Coronary artery (tissue), 2 donors: ENCODE measurements around the gene ABTB2.

Experiments used
- DNase-seq: peaks from one replicate; pipeline ENCODE4 v3.0.0-alpha.2; 2017; ENCODE audit warnings: low spot score
- H3K27ac ChIP-seq, 2 donors: fragments of 200-600 bp; sonication (generic); one replicate each; pipeline ENCODE4 v1.5.1; 2016 to 2019
- H3K4me3 ChIP-seq: fragments of 200-600 bp; sonication (generic); 2 replicates; pipeline ENCODE4 v1.5.1; 2016; ENCODE audit warnings: mild to moderate bottlenecking, moderate library complexity
- CTCF ChIP-seq: fragments of 200-600 bp; sonication (generic); IDR thresholded peaks from one replicate; pipeline ENCODE4 v1.5.1; 2019; ENCODE audit warnings: antibody characterized with exemption

The ABTB2 gene

GRCh38 chr11:34284156-34284555, 73.7 kb downstream of the ABTB2 start:
- DNase-seq = no peak
- Histone ChIP-seq H3K27ac (no peak overlapping the region), H3K4me3 (no peak overlapping the region)
- TF ChIP-seq CTCF = no peak

- Histone ChIP-seq H3K4me3 (no peak overlapping the region), H3K27ac (peak overlapping the region in 1 of 2 donors; percentile 41)
- no peak for DNase-seq
- TF ChIP-seq CTCF = no peak
These were observed 76.6 kb downstream of the ABTB2 start for GRCh38 chr11:34280945-34281872.

- Histone ChIP-seq H3K27ac (no peak overlapping the region), H3K4me3 (no peak overlapping the region)
- DNase-seq = no peak
- no peak for TF ChIP-seq CTCF
These were observed 79.0 kb downstream of the ABTB2 start for GRCh38 chr11:34278693-34279297.

GRCh38 chr11:34278175-34278574, 79.6 kb downstream of the ABTB2 start:
- Histone ChIP-seq H3K4me3 (no peak overlapping the region), H3K27ac (no peak overlapping the region)
- TF ChIP-seq CTCF = no peak
- DNase-seq = no peak

- no peak overlapping the region for H3K4me3 ChIP-seq
- no peak for TF ChIP-seq CTCF
- H3K27ac ChIP-seq = no peak overlapping the region
- DNase-seq = no peak
These were observed 80.6 kb downstream of the ABTB2 start for GRCh38 chr11:34277171-34277570.

- DNase-seq = no peak
- Histone ChIP-seq H3K27ac (no peak overlapping the region), H3K4me3 (no peak overlapping the region)
- no peak for TF ChIP-seq CTCF
These were observed 81.4 kb downstream of the ABTB2 start for GRCh38 chr11:34276352-34276864.
